OCI-LY7 (cell line): ENCODE measurements around the gene PIK3R1. TPM values are rescaled to one million over a fixed set of nuclear protein-coding genes. Genes with fewer than 3 reads are reported as not detected.

ENCODE experiments used
- BruUV-seq: library from RNA; stranded (reverse); fragments of 400-500 nt; replicated peaks from 2 replicates; lab custom pipeline; 2021; lab: Mats Ljungman, UMichigan
- CTCF ChIA-PET: fragments of 300-600 bp; sonication (Branson Sonifier 250); formaldehyde crosslinking; loops from one replicate; lab custom pipeline; 2022; ENCODE audit warnings: antibody characterized with exemption; ENCODE audit not compliant: unreplicated experiment; lab: Charles Lee
- POLR2A ChIA-PET: fragments of 300-600 bp; sonication (Branson Sonifier 250); formaldehyde crosslinking; loops from one replicate; lab custom pipeline; 2022; ENCODE audit warnings: antibody characterized with exemption; lab: Charles Lee
- DNase-seq: peaks from one replicate; pipeline ENCODE4 v3.0.0-alpha.2; 2015; ENCODE audit warnings: low spot score
- H2AFZ ChIP-seq: fragments of 200-600 bp; sonication (generic), shearing (Covaris generic); 2 replicates; pipeline ENCODE4 v1.6.1; 2014; ENCODE audit warnings: mild to moderate bottlenecking, antibody characterized with exemption, low read length, moderate library complexity
- H3K27ac ChIP-seq: fragments of 200-600 bp; sonication (generic); 2 replicates; pipeline ENCODE4 v1.5.1; 2014; ENCODE audit warnings: mixed run types, low read depth, mild to moderate bottlenecking, moderate library complexity, low read length, inconsistent platforms; ENCODE audit not compliant: poor library complexity, severe bottlenecking
- H3K36me3 ChIP-seq: fragments of 200-600 bp; sonication (generic); 2 replicates; pipeline ENCODE4 v1.6.1; 2014; ENCODE audit warnings: mild to moderate bottlenecking, antibody characterized with exemption, low read length, moderate library complexity, mixed read lengths; ENCODE audit not compliant: insufficient read depth
- H3K4me1 ChIP-seq: fragments of 200-600 bp; sonication (generic); 2 replicates; pipeline ENCODE4 v1.5.1; 2014; ENCODE audit warnings: mild to moderate bottlenecking, low read length; ENCODE audit not compliant: insufficient read depth, poor library complexity, severe bottlenecking
- H3K4me2 ChIP-seq: fragments of 200-600 bp; sonication (generic); 2 replicates; pipeline ENCODE4 v1.6.1; 2014; ENCODE audit warnings: mild to moderate bottlenecking, low read length
- H3K4me3 ChIP-seq: fragments of 200-600 bp; sonication (generic); 2 replicates; pipeline ENCODE4 v1.5.1; 2014; ENCODE audit warnings: mild to moderate bottlenecking, low read depth, low read length; ENCODE audit not compliant: poor library complexity, severe bottlenecking
- H3K79me2 ChIP-seq: fragments of 200-600 bp; sonication (generic); 2 replicates; pipeline ENCODE4 v1.6.1; 2016; ENCODE audit warnings: low read depth, mild to moderate bottlenecking, low read length, moderate library complexity, mixed read lengths; ENCODE audit not compliant: insufficient read depth
- H3K9me2 ChIP-seq: fragments of 200-600 bp; sonication (generic); 2 replicates; pipeline ENCODE4 v1.6.1; 2016; ENCODE audit warnings: mild to moderate bottlenecking, low read length, mixed read lengths; ENCODE audit not compliant: insufficient read depth
- H3K9me3 ChIP-seq: fragments of 200-600 bp; sonication (generic); 2 replicates; pipeline ENCODE4 v1.6.1; 2014; ENCODE audit warnings: mild to moderate bottlenecking, mixed run types, low read length, mixed read lengths
- H4K20me1 ChIP-seq: fragments of 200-600 bp; sonication (generic); 2 replicates; pipeline ENCODE4 v1.6.1; 2014; ENCODE audit warnings: mild to moderate bottlenecking, antibody characterized with exemption, low read length, moderate library complexity, mixed read lengths; ENCODE audit not compliant: insufficient read depth
- EZH2phosphoT487 ChIP-seq: fragments of 200-600 bp; sonication (generic); IDR thresholded peaks from 2 replicates; pipeline ENCODE4 v1.6.1; 2018; ENCODE audit warnings: low read depth, borderline replicate concordance, mild to moderate bottlenecking, mixed run types, antibody characterized with exemption, low read length, moderate library complexity, mixed read lengths
- intact Hi-C: fragments of 100-400 bp; cut with micrococcal nuclease; formaldehyde crosslinking; loops from one replicate; pipeline ENCODE4 v1.10.0; 2022; ENCODE audit not compliant: unreplicated experiment
- total RNA-seq, 2 experiments: library from RNA; depleted of rRNA in 1 of 2; stranded (reverse); fragments of >200 nt in 1 of 2; shearing (Covaris generic) in 1 of 2; gene quantifications; 2 replicates each; pipeline ENCODE4 v1.2.3, GENCODE V29; 2014 to 2022
- TF ChIP-seq, protein P1 (sequence below): fragments of 200-600 bp; sonication (generic); conservative IDR thresholded peaks from 2 replicates; pipeline ENCODE4 v1.5.1; 2014; ENCODE audit warnings: mild to moderate bottlenecking, antibody characterized with exemption, low read length, moderate library complexity, mixed read lengths

PIK3R1 gene
- total RNA-seq, 2 experiments from 2014 or later: 15.8 to 43.4 TPM

DNA sequence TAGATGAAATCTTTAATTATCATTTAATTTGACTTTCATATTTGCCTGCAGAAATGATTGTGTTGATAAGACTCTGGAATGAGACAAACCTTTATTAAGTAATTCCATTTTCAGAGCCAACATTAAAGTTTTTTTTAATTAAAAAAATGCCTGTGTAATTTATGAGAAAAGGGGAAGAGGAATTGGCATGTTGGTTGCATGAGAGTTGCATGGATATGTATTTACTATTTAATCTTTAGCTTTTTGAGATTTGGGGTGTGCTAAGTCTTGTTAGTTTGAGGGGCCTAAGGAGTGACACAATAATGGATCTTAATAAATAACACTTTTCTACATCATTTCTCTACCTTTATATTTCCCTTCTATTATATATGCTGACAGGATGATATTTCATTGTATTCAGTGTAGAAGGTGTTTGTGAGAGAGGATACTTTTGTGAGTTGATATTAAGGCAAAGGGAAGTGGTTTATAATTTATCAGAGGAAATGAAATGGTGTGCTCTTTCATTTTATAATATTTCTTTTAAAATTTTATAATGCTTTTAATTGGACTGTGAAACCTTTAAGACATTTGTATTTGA, 54.9 kb downstream of the PIK3R1 start:
- no TSS peak for BruUV-seq
- no peaks in the 10 kb centered on the region for H3K9me3 ChIP-seq
- TF ChIP-seq, protein P1, sequence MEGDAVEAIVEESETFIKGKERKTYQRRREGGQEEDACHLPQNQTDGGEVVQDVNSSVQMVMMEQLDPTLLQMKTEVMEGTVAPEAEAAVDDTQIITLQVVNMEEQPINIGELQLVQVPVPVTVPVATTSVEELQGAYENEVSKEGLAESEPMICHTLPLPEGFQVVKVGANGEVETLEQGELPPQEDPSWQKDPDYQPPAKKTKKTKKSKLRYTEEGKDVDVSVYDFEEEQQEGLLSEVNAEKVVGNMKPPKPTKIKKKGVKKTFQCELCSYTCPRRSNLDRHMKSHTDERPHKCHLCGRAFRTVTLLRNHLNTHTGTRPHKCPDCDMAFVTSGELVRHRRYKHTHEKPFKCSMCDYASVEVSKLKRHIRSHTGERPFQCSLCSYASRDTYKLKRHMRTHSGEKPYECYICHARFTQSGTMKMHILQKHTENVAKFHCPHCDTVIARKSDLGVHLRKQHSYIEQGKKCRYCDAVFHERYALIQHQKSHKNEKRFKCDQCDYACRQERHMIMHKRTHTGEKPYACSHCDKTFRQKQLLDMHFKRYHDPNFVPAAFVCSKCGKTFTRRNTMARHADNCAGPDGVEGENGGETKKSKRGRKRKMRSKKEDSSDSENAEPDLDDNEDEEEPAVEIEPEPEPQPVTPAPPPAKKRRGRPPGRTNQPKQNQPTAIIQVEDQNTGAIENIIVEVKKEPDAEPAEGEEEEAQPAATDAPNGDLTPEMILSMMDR: no peak
- no peak for TF ChIP-seq EZH2phosphoT487
- ChIA-PET CTCF (interaction anchor here (0.8 to 1.3 kb wide), 2 partner anchors 10 to 13 kb away, joined by 3 read pairs; no protein-coding TSS in a partner anchor), POLR2A (interaction anchor here (0.6 to 1.1 kb wide), 5 partner anchors 13 to 151 kb away, joined by 3 read pairs; no protein-coding TSS in a partner anchor)
- no peak overlapping the region for H3K4me3 ChIP-seq
- H3K4me2 ChIP-seq: no peak overlapping the region
- no peak overlapping the region for H2AFZ ChIP-seq
- intact Hi-C loops: loop anchor here (5.0 to 10.0 kb wide), 2 partner anchors 376 to 1023 kb away; no protein-coding TSS in a partner anchor
- peaks cover 25% of the 10 kb centered on the region; the same call in 1 of the 2 replicates for H3K79me2 ChIP-seq
- H3K9me2 ChIP-seq: no peaks in the 10 kb centered on the region
- H3K36me3 ChIP-seq: peaks cover 17% of the 10 kb centered on the region
- no peak for DNase-seq
- H4K20me1 ChIP-seq: peaks cover 12% of the 10 kb centered on the region; the same call in 1 of the 2 replicates
- no peak overlapping the region for H3K27ac ChIP-seq
- H3K4me1 ChIP-seq: no peaks in the 10 kb centered on the region

DNA sequence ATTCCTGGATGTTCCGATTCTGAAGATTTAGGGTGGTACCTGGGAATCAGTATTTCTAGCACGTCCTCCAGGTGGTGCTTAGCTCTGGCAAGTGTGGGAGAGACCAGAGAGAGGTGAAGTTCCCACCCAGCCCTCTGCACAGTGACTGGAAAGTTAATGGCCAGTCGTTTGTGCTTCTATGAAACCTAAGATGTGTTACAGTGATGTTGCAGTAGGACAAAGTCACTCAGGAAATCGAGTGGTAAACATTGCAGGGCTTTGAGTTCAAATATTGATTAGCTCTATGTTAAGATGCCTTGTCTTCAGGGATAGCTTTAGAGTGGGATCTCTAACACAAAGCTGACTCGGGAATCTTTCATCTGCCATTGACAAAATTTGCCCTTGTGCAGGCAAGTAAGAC, 55.6 kb downstream of the PIK3R1 start:
- DNase-seq: no peak
- TF ChIP-seq EZH2phosphoT487: no peak
- TF ChIP-seq, protein P1: no peak
- peaks cover 22% of the 10 kb centered on the region for H3K36me3 ChIP-seq
- intact Hi-C loops: loop anchor here (5.0 to 10.0 kb wide), 2 partner anchors 376 to 1024 kb away; no protein-coding TSS in a partner anchor
- no peaks in the 10 kb centered on the region for H3K9me2 ChIP-seq
- H3K9me3 ChIP-seq: no peaks in the 10 kb centered on the region
- H3K27ac ChIP-seq: no peak overlapping the region
- H3K4me2 ChIP-seq: no peak overlapping the region
- no peaks in the 10 kb centered on the region for H3K4me1 ChIP-seq
- no peak overlapping the region for H3K4me3 ChIP-seq
- H2AFZ ChIP-seq: no peak overlapping the region
- CTCF ChIA-PET: interaction anchor here (0.8 to 1.3 kb wide), 2 partner anchors 10 to 14 kb away, joined by 3 read pairs; no protein-coding TSS in a partner anchor
- H4K20me1 ChIP-seq: peaks cover 12% of the 10 kb centered on the region; the same call in 1 of the 2 replicates
- BruUV-seq: no TSS peak
- peaks cover 25% of the 10 kb centered on the region; the same call in 1 of the 2 replicates for H3K79me2 ChIP-seq
- POLR2A ChIA-PET: interaction anchor here (0.6 to 1.1 kb wide), 3 partner anchors 13 to 152 kb away, joined by 3 read pairs; no protein-coding TSS in a partner anchor
